GM06990 (cell line): ENCODE data around the gene RING1.

Experiments
- DNase-seq: peaks from one replicate; pipeline ENCODE4 v3.0.0-alpha.2; 2011; ENCODE audit not compliant: insufficient read length; ENCODE audit errors: extremely low read depth
- H3K27me3 ChIP-seq: replicated peaks from 2 replicates; pipeline ENCODE4 v1.6.0; 2011; ENCODE audit warnings: low read length; ENCODE audit not compliant: control insufficient read depth, insufficient read depth
- H3K36me3 ChIP-seq: 2 replicates; pipeline ENCODE4 v1.5.1; 2011; ENCODE audit warnings: low read length; ENCODE audit not compliant: control insufficient read depth, insufficient read depth
- H3K4me3 ChIP-seq: replicated peaks from 2 replicates; pipeline ENCODE4 v1.5.1; 2011; ENCODE audit warnings: low read depth, mild to moderate bottlenecking, control low read depth, low read length
- TF ChIP-seq, protein P1 (sequence below): IDR thresholded peaks from 2 replicates; pipeline ENCODE4 v1.5.1; 2011; ENCODE audit warnings: low read length, control low read depth, mild to moderate bottlenecking, inconsistent platforms; ENCODE audit not compliant: insufficient read depth, poor library complexity, severe bottlenecking

The RING1 gene

DNA sequence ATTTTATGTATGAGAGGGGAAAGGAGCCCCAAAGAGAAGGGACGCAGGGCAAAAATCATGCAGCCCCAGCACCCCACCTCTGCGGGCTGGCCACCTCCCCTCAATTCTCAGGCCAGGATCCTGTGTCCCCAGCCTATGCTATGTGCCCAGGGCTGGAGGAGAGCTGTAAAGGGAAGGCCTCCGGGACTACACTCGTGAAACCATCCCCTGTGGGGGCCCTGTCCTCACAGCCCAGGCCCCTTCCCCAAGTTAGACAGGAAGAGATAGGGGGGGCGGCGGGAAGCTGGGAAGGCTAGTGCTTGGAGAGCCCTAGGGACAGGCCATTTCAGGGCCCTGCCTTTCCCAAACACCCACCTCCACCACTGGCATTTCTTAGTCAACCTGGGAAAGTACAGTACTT lies 14.7 kb upstream of the RING1 start:
- TF ChIP-seq, protein P1, sequence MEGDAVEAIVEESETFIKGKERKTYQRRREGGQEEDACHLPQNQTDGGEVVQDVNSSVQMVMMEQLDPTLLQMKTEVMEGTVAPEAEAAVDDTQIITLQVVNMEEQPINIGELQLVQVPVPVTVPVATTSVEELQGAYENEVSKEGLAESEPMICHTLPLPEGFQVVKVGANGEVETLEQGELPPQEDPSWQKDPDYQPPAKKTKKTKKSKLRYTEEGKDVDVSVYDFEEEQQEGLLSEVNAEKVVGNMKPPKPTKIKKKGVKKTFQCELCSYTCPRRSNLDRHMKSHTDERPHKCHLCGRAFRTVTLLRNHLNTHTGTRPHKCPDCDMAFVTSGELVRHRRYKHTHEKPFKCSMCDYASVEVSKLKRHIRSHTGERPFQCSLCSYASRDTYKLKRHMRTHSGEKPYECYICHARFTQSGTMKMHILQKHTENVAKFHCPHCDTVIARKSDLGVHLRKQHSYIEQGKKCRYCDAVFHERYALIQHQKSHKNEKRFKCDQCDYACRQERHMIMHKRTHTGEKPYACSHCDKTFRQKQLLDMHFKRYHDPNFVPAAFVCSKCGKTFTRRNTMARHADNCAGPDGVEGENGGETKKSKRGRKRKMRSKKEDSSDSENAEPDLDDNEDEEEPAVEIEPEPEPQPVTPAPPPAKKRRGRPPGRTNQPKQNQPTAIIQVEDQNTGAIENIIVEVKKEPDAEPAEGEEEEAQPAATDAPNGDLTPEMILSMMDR, result no peak
- peaks cover 16% of the 10 kb centered on the region for H3K36me3 ChIP-seq
- no peak for DNase-seq
- peaks cover 3% of the 10 kb centered on the region for H3K27me3 ChIP-seq
- H3K4me3 ChIP-seq, result no peak overlapping the region

DNA sequence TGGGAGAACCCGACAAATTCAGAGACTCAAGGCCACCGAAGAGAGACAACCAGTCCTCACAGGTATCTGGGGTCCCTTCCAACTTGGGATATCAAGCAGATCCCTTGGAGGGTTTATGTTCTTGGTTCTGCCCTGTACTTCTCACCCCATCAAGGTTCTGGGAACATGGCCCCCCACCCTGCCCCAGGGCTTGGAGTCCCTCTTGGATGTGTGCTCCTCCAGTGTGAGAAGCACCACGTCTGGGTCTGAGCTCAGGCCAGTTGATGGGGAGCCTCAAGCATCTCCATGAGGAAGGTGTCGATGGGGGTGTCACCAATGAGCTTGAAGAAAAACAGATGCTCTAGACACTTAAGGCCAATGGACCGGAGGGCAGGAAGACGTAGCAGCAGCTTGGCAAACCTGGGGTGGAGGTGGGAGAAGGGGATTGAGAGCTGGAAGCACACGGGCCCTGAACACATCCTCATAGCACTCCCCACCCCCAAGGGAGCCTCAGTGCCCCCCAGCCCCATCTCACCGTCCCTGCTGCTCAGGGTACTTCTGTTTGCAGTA lies 13.8 kb upstream of the RING1 start:
- DNase-seq, result no peak
- TF ChIP-seq, protein P1, result no peak
- H3K36me3 ChIP-seq, result peaks cover 16% of the 10 kb centered on the region
- peaks cover 3% of the 10 kb centered on the region for H3K27me3 ChIP-seq
- H3K4me3 ChIP-seq, result no peak overlapping the region

DNA sequence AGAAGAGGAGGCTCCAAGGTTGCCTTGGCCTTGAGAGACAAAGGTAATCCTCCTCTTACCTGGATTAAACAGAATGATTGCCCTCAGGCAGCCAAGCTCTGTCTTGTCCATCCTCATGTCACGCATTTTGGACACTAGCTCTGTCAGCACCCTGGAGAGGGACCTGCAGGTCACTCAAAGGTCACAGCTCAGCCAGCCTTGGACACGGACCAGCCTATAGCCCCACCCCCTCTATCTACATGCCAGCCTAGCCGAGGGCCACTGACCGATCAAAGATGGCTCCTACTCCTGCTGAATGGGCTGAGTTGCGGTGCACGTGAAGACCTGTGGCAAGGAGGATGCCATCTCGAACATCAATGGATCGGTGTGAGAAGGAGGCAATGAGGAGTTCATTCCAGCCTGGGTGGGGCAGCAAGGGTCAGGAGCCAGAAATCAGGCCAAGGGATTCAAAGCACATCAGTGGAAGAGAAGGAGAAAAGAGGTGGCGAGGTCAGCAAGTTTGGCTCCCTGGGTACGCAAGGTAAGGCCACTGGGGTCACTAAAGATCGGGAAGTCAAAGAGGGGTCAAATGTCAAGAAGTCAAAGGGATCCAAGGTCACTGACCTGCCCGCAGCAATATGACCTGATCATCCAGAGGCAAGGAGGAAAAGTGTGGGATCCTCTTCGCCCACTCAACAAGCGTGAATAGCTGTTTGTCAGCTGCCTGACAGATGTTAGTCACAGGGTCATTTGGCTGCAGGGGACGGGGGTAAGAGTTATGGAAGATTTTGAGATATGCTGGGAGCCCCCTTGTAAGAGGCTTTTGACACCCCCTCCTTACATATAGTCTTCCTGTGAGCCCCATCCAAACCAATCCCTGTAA lies 12.8 kb upstream of the RING1 start:
- H3K4me3 ChIP-seq, result no peak overlapping the region
- H3K27me3 ChIP-seq, result peaks cover 3% of the 10 kb centered on the region
- no peak for DNase-seq
- TF ChIP-seq, protein P1, result no peak
- H3K36me3 ChIP-seq, result peaks cover 16% of the 10 kb centered on the region

DNA sequence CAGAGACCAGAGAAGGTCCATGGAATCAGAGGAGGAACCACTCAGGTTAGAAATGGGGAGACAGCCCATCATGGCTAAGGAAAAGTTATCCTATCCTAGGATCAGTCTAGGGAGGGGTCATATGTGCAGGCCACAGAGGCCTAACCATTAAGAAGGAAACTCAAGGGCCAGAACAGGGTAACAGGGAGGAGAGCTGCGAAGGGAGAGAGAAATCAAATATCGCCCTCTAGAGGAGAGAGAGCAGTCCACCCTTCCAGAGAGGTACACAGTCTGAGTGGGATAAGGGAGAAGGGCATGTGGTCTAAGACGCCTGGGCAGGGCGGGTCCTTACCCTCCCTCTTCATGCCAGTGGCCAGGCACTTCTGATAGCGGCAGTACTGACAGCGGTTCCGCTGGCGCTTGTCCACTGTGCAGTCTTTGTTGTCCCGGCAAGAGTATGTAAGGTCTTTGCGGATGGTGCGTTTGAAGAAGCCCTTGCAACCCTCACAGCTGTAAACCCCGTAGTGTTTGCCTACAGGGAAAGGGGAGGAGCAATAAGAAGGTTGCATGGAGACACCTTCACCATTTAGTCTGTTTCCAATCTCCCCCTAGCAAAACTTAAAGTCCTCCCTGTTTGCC lies 10.8 kb upstream of the RING1 start:
- Histone ChIP-seq H3K27me3 (no peaks in the 10 kb centered on the region), H3K36me3 (peaks cover 20% of the 10 kb centered on the region), H3K4me3 (no peak overlapping the region)
- TF ChIP-seq, protein P1, result peak; percentile 75
- peak; percentile 40 for DNase-seq

DNA sequence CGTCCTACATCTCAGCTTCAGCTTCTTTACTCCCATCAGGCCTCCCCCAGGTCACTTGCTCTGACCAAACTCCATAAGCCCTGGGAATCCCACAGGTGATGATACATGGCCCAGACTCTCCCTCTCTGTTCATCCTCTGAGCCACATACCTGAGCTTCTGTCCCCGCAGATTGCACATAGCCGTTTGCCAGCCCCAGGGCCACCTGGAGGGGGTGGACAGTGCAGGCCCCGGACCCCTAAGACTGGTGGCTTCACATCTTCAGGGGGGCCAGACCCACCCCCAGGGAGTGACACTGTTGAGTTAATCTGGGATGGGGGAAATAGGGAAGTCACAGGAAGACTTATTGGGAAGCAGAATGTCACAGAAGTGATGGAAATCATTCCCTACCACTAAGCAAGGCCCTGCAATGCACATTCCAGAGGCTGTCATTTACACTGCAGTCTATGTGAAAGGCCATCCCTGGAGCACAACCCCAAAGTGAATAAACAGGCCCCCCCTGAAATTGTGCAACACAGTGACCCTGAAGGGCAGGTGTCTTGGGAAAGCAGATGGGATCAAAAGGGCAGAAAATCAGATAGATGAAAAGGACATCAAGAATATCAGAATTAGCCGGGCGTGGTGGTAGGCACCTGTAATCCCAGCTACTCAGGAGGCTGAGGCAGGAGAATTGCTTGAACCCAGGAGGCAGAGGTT lies 10.0 kb upstream of the RING1 start:
- Histone ChIP-seq H3K27me3 (no peaks in the 10 kb centered on the region), H3K4me3 (no peak overlapping the region), H3K36me3 (peaks cover 24% of the 10 kb centered on the region)
- TF ChIP-seq, protein P1, result no peak
- no peak for DNase-seq
